Keratinocyte (primary cell): ENCODE measurements around the gene PRPF40B. TPM values are rescaled to one million over a fixed set of nuclear protein-coding genes. Genes with fewer than 3 reads are reported as not detected.

Experiments
- DNase-seq: peaks from one replicate; pipeline ENCODE4 v3.0.0-alpha.2; 2011; ENCODE audit warnings: low read depth, missing footprints, low spot score
- FAIRE-seq: peaks from 2 replicates; lab custom pipeline; 2011; peaks lifted over from hg19 to GRCh38; lab: Jason Lieb, UNC
- H2AFZ ChIP-seq: 2 replicates; pipeline ENCODE4 v1.6.0; 2012; ENCODE audit warnings: low read length, control low read depth, inconsistent platforms; ENCODE audit not compliant: control insufficient read depth
- H3K27ac ChIP-seq: 2 replicates; pipeline ENCODE4 v1.5.1; 2011; ENCODE audit warnings: low read length; ENCODE audit not compliant: control insufficient read depth, insufficient read depth
- H3K27me3 ChIP-seq: 3 replicates; pipeline ENCODE4 v1.6.0; 2011; ENCODE audit warnings: low read length; ENCODE audit not compliant: control insufficient read depth, insufficient read depth; ENCODE audit errors: extremely low read depth
- H3K36me3 ChIP-seq, 2 experiments: 2 replicates in 1 of 2; 3 replicates in 1 of 2; pipeline ENCODE4 v1.5.1; 2011; ENCODE audit warnings: low read length in 2 of 2, mild to moderate bottlenecking in 1 of 2; ENCODE audit not compliant: control insufficient read depth in 2 of 2, insufficient read depth in 2 of 2; ENCODE audit errors: extremely low read depth in 1 of 2
- H3K4me1 ChIP-seq: 3 replicates; pipeline ENCODE4 v1.5.1; 2011; ENCODE audit warnings: low read length; ENCODE audit not compliant: control insufficient read depth, insufficient read depth; ENCODE audit errors: extremely low read depth
- H3K4me2 ChIP-seq: 3 replicates; pipeline ENCODE4 v1.6.0; 2011; ENCODE audit warnings: low read depth, low read length; ENCODE audit not compliant: control insufficient read depth, insufficient read depth; ENCODE audit errors: extremely low read depth
- H3K4me3 ChIP-seq, 3 experiments: fragments of 200-600 bp in 1 of 3; sonication (generic) in 1 of 3; 2 replicates in 2 of 3; 3 replicates in 1 of 3; pipeline ENCODE4 v1.5.1; 2011 to 2016; ENCODE audit warnings: low read length in 3 of 3, mild to moderate bottlenecking in 3 of 3, control low read depth in 2 of 3, inconsistent platforms in 1 of 3, low read depth in 1 of 3, mixed read lengths in 1 of 3, mixed run types in 1 of 3, moderate library complexity in 1 of 3; ENCODE audit not compliant: control insufficient read depth in 2 of 3, insufficient read depth in 2 of 3; ENCODE audit errors: extremely low read depth in 1 of 3
- H3K79me2 ChIP-seq: 2 replicates; pipeline ENCODE4 v1.6.0; 2012; ENCODE audit warnings: low read length; ENCODE audit not compliant: control insufficient read depth, insufficient read depth
- H3K9ac ChIP-seq: 3 replicates; pipeline ENCODE4 v1.6.0; 2011; ENCODE audit warnings: low read length; ENCODE audit not compliant: control insufficient read depth, insufficient read depth; ENCODE audit errors: extremely low read depth
- H3K9me1 ChIP-seq: 3 replicates; pipeline ENCODE4 v1.6.0; 2011; ENCODE audit warnings: low read length; ENCODE audit not compliant: control insufficient read depth, insufficient read depth; ENCODE audit errors: extremely low read depth
- H3K9me3 ChIP-seq: 2 replicates; pipeline ENCODE4 v1.5.1; 2012; ENCODE audit warnings: low read depth, low read length; ENCODE audit not compliant: control insufficient read depth
- H4K20me1 ChIP-seq: 3 replicates; pipeline ENCODE4 v1.6.0; 2011; ENCODE audit warnings: low read length; ENCODE audit not compliant: control insufficient read depth, insufficient read depth; ENCODE audit errors: extremely low read depth
- CTCF ChIP-seq, 3 experiments: IDR thresholded peaks in 1 of 3; conservative IDR thresholded peaks in 1 of 3; optimal IDR thresholded peaks in 1 of 3; 2 replicates in 2 of 3; 3 replicates in 1 of 3; pipeline versions ENCODE3 to v1.5.1; 2011; ENCODE audit warnings: low read length in 3 of 3, mild to moderate bottlenecking in 3 of 3, moderate library complexity in 2 of 3, control low read depth in 1 of 3, inconsistent platforms in 1 of 3; ENCODE audit not compliant: insufficient read depth in 2 of 3; ENCODE audit errors: extremely low read depth in 1 of 3
- EZH2 ChIP-seq: IDR thresholded peaks from one replicate; pipeline ENCODE4 v1.6.1; 2012; ENCODE audit warnings: inconsistent platforms, mild to moderate bottlenecking, low read length, moderate library complexity
- dilution Hi-C: fragments of 300-500 bp; cut with MboI; formaldehyde crosslinking; loops from one replicate; pipeline ENCODE4 v1.7.0; 2020; ENCODE audit warnings: low sequenced_read_pairs; ENCODE audit not compliant: extremely low pct_ligation_motif_present
- polyA plus RNA-seq, 5 experiments: library from polyadenylated mRNA; depleted of rRNA in 3 of 5; stranded (reverse) in 3 of 5; stranded (forward) in 1 of 5; unstranded in 1 of 5; fragments of >200 nt; gene quantifications; 1 replicate in 1 of 5; 2 replicates in 3 of 5; 3 replicates in 1 of 5; pipeline versions ENCODE4 v1.2.1 to v1.2.3, GENCODE V29; 2011 to 2012; ENCODE audit warnings: missing spikeins in 2 of 5, low read depth in 1 of 5, low replicate concordance in 1 of 5

Gene PRPF40B
- polyA plus RNA-seq, 1 donor (not counting 4 experiments of a cell fraction or from before 2014, with no cell fraction given): 12.7 TPM

- no peak overlapping the region for H3K27ac ChIP-seq
- H3K36me3 ChIP-seq: no peaks in the 10 kb centered on the region
- no peaks in the 10 kb centered on the region for H4K20me1 ChIP-seq
- FAIRE-seq (no peak), DNase-seq (no peak)
- no peak overlapping the region for H2AFZ ChIP-seq
- H3K4me2 ChIP-seq: no peak overlapping the region
- H3K27me3 ChIP-seq: no peaks in the 10 kb centered on the region
- H3K79me2 ChIP-seq: no peaks in the 10 kb centered on the region
- peaks cover 10% of the 10 kb centered on the region for H3K4me1 ChIP-seq
- no peak overlapping the region for H3K4me3 ChIP-seq
- no peaks in the 10 kb centered on the region for H3K9me1 ChIP-seq
- no peak overlapping the region for H3K9ac ChIP-seq
- dilution Hi-C loops: no loop called here
- no peaks in the 10 kb centered on the region for H3K9me3 ChIP-seq
- TF ChIP-seq CTCF (optimal IDR thresholded peaks at IDR 0.05 in 1 of 3, IDR thresholded peaks at IDR 0.05 in 1 of 3, conservative IDR thresholded peaks at IDR 0.05 in 1 of 3; ENCODE audit: extremely low read depth in 1 of 3, insufficient read depth in 2 of 3, low read length in 3 of 3) (no peak), EZH2 (no peak)
Observed at GRCh38 chr12:49661746-49662145, 38.4 kb downstream of the PRPF40B start.

- dilution Hi-C loops: no loop called here
- Histone ChIP-seq H3K9ac (no peak overlapping the region), H3K4me2 (peak overlapping the region; percentile 13), H3K79me2 (no peaks in the 10 kb centered on the region), H3K36me3 (no peaks in the 10 kb centered on the region), H3K9me1 (no peaks in the 10 kb centered on the region), H2AFZ (peak overlapping the region; percentile 15), H3K27me3 (no peaks in the 10 kb centered on the region), H3K9me3 (no peaks in the 10 kb centered on the region), H3K4me3 (no peak overlapping the region), H4K20me1 (no peaks in the 10 kb centered on the region), H3K4me1 (peaks cover 10% of the 10 kb centered on the region), H3K27ac (no peak overlapping the region)
- no peak for TF ChIP-seq EZH2
- no peak for TF ChIP-seq CTCF (optimal IDR thresholded peaks at IDR 0.05 in 1 of 3, IDR thresholded peaks at IDR 0.05 in 1 of 3, conservative IDR thresholded peaks at IDR 0.05 in 1 of 3; ENCODE audit: extremely low read depth in 1 of 3, insufficient read depth in 2 of 3, low read length in 3 of 3)
- FAIRE-seq: no peak
- no peak for DNase-seq
Observed at GRCh38 chr12:49662998-49663843, 39.9 kb downstream of the PRPF40B start.
